ENCODE measurements around the gene KCNIP3.
"Not testable (repeated sequence)": the region's sequence is repeated elsewhere in the genome, so short reads cannot be mapped to it uniquely, and the experiment has no call there.

KCNIP3 gene

DNA sequence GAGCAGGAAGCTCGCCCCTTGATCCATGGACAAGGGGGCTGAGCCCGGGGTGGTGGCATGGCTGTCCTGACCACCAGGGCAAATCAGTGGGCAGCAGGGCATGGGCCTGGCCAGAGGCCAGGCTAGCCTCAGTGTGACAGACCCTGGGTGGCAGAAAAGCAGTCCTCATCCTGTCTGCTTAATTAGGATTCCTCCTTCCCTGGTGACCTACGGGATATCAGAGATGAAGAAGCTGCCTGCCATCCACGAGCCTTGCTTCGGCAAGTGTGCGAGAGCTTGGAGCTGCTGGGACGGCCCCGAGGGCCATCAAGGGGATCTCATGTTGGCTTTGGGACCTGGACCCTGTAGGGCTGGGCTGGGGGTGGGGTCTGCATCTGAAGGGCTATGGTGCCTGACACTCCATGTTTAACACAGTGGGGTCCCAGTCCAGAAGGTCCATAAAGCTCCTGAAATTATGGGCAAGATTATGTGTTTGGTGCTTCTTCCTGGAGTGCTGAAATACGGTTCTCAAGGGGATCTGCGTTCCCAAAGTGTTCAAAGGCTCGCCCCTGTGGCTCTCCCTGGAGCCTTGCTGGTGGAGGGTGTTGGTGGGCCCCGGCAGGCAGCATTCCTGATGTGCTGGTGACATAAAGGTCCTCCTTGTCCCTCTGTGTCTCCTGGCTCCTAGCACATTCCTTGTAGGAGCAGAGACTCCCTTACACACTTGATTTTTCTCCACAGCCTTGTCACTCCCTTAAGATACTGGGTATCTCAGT, 52.6 kb downstream of the KCNIP3 start:
- no peak for DNase-seq

GRCh38 chr2:95350368-95350767, 53.2 kb downstream of the KCNIP3 start:
- DNase-seq: no peak

- DNase-seq: no peak
These were observed 53.8 kb downstream of the KCNIP3 start for GRCh38 chr2:95350774-95351597.

DNA sequence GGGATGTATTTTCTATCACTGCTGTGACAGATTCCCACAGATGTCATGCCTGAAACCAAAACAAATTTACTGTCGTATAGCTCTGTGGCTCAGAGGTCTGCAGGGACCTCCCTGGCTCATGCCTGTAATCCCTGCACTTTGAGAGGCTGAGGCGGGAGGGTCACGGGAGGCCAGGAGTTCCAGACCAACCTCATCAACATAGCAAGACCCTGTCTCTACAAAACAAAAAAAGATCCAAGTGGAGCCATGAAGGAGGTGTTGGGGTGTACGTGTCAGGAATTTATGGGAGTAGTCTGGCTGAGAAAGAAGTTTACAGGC, 54.4 kb downstream of the KCNIP3 start:
- DNase-seq: no peak

DNA sequence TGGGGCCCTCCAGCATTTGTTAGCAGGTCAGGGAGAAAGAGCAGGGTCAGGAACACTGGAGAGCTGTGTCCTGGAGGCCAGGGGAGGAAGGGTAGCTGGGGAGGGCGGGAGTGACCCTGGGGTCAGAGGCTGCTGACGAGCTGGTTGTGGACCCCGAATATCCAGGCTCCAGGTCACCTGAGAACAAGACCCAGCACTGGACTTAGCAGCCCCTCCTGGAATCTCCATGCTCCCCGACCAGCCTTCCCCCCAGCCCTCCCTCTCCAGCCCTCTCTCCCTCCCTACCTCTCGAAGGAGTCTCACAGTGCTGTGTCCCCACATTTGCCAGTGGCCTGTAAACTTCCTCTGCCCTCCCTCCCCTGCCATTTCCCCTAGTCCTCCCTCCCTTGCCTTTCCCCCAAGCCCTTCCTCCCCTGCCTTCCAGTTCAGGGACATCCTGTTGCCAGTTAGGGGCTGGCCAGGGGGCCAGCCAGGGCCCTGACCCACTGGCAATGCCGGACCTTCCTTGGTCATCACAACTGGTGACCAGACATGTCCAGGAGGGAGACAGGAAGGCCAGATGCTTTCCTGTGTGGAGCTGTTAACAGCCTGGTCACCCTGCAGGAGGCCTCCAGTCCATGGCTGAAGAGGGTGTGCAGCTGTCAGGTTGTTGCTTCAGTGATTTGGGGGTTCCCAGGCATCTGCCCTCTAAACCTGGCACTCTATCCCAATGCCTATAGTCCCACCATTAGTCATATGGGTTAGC, 55.3 kb downstream of the KCNIP3 start:
- DNase-seq: no peak

- no peak for DNase-seq
These were observed 56.0 kb downstream of the KCNIP3 start for GRCh38 chr2:95353055-95353575.

DNA sequence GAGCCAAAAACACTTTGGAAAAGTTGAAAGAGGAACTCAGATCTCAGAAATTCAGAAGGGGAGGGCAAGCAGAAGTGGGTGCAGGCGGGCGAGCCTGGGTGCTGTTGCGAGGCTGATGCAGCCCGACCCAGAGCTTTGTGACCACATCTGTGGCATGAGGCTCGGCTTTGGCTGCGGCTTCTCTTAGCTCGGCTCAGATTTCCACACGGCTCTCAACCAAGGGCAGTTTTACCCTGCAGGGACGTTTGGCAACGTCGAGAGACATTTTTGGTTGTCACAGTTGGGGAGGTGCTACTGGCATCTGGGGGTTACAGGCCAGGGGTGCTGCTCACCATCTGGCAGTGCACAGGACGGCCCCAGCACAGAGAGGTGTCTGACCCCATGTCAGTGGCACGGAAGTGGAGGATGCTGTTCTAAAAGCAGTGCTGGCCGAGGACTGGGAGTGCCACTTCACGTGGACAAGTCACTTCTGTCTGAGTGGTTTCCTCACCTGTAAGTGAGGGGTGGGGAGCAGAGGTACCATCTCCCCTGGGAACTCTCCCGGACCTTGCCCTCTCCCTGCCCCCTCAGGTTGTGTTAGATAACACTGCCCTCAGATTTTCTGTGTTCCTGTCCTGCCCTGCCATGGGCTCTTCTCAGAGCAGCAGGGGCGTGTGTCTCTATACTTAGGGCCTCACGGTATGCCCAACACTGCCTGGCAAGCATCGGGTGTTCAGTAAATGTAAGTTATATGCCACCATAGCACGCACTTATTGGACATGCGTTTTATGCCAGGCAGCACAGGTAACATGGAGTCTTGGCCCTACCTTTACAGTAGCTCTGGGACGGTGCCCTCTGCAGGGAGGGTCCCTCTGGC, 56.7 kb downstream of the KCNIP3 start:
- no peak for DNase-seq

- no peak for DNase-seq
These were observed 57.3 kb downstream of the KCNIP3 start for GRCh38 chr2:95354469-95354901.

GRCh38 chr2:95354925-95355324, 57.8 kb downstream of the KCNIP3 start:
- DNase-seq: no peak

DNA sequence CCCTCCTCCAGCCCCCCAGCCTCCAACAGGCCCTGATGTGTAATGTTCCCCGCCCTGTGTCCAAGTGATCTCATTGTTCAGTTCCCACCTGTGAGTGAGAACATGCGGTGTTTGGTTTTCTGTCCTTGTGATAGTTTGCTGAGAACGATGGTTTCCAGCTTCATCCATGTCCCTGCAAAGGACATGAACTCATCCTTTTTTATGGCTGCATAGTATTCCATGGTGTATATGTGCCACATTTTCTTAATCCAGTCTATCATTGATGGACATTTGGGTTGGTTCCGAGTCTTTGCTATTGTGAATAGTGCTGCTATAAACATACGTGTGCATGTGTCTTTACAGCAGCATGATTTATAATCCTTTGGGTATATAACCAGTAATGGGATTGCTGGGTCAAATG, 58.3 kb downstream of the KCNIP3 start:
- DNase-seq: not testable (repeated sequence)

GRCh38 chr2:95356821-95357700, 59.9 kb downstream of the KCNIP3 start:
- DNase-seq: no peak

DNA sequence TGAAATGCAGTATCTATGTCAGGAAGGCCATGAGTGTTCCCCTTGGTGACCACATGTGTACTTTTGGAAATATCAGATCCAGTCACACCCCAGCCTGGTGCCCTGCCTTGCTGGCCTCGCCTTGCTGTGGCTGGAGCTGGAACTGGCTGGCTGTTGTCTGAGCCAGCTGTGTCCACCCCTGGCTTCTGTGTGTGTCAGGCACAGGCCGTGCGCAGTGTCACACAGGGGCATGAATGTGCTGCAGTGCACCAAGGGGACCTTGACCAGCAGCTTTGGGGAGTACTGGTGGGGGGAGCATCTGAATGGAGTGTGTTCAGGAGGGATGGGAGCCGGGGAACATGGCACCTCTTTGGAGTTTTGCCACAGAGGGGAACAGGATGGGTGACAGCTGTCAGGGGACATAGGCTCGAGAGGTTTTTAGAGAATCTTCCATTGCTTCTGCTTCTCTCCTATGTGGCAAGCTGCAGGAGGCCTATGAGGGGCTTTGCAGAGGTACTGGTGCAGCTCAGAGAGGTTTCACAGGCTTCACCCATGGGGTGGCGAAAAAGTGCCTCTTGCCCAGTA, 60.7 kb downstream of the KCNIP3 start:
- DNase-seq: no peak

DNA sequence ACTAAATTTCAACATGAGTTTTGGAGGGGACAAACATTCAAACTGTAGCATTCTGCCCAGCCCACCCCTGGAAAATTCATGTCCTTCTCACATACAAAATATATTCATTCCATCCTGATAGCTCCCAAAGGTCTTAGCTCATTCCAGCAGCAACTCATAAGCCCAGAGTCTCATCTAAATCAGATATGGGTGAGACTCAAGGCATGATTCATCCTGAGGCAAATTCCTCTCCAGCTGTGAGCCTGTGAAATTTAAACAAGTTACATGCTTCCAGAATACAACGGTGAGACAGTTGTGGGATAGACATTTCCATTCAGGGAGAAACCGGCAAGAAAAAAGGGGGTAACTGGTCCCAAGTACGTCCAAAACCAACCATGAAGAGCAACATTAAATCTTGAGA, 61.9 kb downstream of the KCNIP3 start:
- no peak for DNase-seq

DNA sequence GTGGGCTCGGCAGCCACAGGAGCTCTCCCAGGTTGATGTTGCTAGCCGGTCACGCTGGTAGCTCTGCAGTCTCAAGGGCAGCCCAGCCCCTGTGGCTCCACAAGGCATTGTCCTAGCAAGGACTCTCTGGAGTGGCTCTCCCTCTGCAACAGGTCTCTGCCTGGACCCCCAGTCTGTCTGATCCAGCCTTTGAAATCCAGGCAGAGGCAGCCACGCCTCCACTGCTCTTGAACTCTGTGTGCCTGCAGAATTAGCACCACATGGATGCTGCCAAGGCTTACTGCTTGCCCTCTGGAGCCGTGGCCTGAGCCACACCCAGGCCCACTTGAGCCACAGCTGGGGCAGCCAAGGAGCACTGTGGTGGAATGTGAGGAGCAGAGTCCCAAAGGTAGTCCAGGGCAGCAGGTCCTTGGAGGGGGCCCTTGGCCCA, 62.4 kb downstream of the KCNIP3 start:
- DNase-seq: no peak

DNA sequence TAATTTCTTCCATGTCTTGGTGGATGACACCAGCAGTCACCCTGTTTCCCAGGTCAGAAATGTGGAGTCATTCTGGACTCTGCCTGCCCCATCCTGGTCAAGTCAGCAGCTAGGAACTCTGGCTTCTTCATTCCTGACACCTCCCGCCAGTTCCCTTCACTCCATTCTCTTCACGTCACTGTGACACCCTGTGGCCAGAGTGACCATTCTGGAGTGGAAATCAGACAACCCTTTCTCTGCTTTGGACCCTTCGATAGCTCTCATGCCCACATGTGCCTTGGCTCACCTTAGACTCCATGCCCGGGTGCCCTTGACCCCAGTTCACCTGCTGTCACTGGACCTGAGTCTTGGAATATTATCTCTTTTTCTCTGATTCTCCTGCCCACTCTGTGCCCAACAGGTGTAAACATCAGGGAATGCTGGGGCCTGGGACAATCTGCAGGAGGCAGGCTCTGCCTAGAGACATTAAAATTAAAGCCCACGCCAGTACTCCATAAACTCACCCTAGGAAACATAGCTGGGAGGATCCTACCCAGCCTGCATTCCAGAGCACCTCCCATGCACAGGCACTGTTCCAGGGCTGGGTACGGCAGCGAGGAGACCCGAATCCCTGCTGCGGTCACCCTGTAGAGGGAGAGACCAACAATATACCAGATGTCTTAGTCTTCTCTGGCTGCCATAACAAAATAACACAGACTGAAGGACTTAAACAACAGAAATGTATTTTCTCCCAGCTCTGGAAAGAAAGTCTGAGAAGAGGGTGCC, 64.3 kb downstream of the KCNIP3 start:
- no peak for DNase-seq

GRCh38 chr2:95362486-95362885, 65.3 kb downstream of the KCNIP3 start:
- DNase-seq: no peak

DNA sequence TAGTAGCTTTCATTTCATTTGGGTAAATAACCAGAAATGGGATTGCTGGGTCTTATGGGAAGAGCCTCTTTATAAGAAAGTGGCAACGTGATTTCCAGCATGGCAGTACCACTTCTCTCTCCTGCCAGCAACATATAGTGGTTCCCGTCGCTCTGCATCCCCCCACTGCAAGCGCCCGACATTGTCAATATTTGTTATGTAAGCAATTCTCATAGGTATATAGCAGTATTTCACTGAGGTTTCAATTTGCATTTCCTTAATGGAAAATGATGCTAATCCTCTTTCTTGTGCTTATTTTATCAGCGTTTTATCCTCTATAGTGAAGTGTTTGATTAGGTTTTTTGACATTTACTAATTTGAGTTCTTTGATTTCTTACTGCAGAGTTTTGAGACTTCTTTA, 69.4 kb downstream of the KCNIP3 start:
- DNase-seq: no peak

DNA sequence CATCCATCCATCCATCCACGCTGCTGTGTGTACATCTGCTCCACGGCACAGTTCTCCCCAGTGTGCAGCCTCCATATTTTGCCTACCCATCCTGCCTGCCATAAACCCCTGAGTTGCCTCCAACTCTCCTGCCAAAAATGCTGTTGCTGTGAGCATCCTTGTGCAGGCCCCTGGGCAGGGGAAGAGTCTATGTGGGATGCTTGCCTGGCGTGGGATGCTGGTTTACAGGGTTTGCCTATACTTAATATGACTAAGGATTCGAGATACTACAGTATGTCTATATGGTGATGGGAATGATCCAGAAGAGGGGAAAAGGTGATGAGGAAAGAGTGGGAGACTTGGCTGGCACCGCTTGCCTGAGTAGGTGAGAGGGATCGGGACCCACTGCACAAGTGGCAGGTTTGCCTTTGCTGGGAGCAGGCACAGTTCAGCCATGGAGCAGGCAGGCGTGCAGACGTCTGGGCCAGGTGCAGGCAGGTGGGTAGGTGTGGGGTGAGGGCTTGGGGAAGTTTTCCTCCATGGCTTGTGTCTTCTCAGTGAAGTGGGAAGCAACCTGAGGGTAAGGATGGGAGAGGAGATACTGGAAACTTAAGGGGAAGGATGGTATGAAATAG, 75.2 kb downstream of the KCNIP3 start:
- no peak for DNase-seq

- DNase-seq: no peak
These were observed 75.7 kb downstream of the KCNIP3 start for GRCh38 chr2:95372845-95373244.

- no peak for DNase-seq
These were observed 76.9 kb downstream of the KCNIP3 start for GRCh38 chr2:95374029-95374428.

All from NK-92 treated with Interleukin-12 subunit alpha and Interleukin-12 subunit beta, amount 100 ng/mL, for 24 hours (cell line).